Activated CD4-positive, CD25-positive, alpha-beta regulatory T cell treated with anti-CD3 and anti-CD28 coated beads, Interleukin-2, amount 50 U/mL, for 16 hours (primary cell): ENCODE results near the gene TNFRSF14.

Source experiments
- DNase-seq: peaks from one replicate; pipeline ENCODE4 v3.0.0-alpha.2; 2020; ENCODE audit warnings: low read depth, low spot score

TNFRSF14 gene

GRCh38 chr1:2556277-2556677 is at the start of gene TNFRSF14:
Gene TNFRSF14, plus strand, starts transcription at chr1:2556371. Its CDS starts 294 bp downstream, at chr1:2556665.
- peak; percentile 55 for DNase-seq

- DNase-seq = no peak
These were observed 49.1 kb upstream of the TNFRSF14 start for GRCh38 chr1:2506901-2507565.

- DNase-seq = no peak
These were observed 48.4 kb upstream of the TNFRSF14 start for GRCh38 chr1:2507744-2508155.

GRCh38 chr1:2508180-2508579 is 48.0 kb upstream of the TNFRSF14 start:
- no peak for DNase-seq

- DNase-seq = no peak
These were observed 47.4 kb upstream of the TNFRSF14 start for GRCh38 chr1:2508751-2509150.

- DNase-seq = no peak
These were observed 46.6 kb upstream of the TNFRSF14 start for GRCh38 chr1:2509589-2509988.

GRCh38 chr1:2510366-2511155 is 45.6 kb upstream of the TNFRSF14 start:
- DNase-seq = no peak

GRCh38 chr1:2512862-2513421 is 43.2 kb upstream of the TNFRSF14 start:
- DNase-seq = no peak

- no peak for DNase-seq
These were observed 42.1 kb upstream of the TNFRSF14 start for GRCh38 chr1:2513939-2514652.

GRCh38 chr1:2514863-2515762 is 41.1 kb upstream of the TNFRSF14 start:
- DNase-seq = no peak

- no peak for DNase-seq
These were observed 40.4 kb upstream of the TNFRSF14 start for GRCh38 chr1:2515763-2516080.

GRCh38 chr1:2516124-2516523 is 40.0 kb upstream of the TNFRSF14 start:
- DNase-seq = no peak

GRCh38 chr1:2516946-2517345 is 39.2 kb upstream of the TNFRSF14 start:
- DNase-seq = no peak

GRCh38 chr1:2517966-2518365 is 38.2 kb upstream of the TNFRSF14 start:
- DNase-seq = no peak

- DNase-seq = no peak
These were observed 37.6 kb upstream of the TNFRSF14 start for GRCh38 chr1:2518528-2518927.

- no peak for DNase-seq
These were observed 37.0 kb upstream of the TNFRSF14 start for GRCh38 chr1:2519029-2519685.

- no peak for DNase-seq
These were observed 36.4 kb upstream of the TNFRSF14 start for GRCh38 chr1:2519729-2520128.

- DNase-seq = no peak
These were observed 36.0 kb upstream of the TNFRSF14 start for GRCh38 chr1:2520206-2520605.

- DNase-seq = no peak
These were observed 35.4 kb upstream of the TNFRSF14 start for GRCh38 chr1:2520806-2521205.

GRCh38 chr1:2522230-2522629 is 33.9 kb upstream of the TNFRSF14 start:
- no peak for DNase-seq
